Stimulated activated CD8-positive, alpha-beta memory T cell treated with anti-CD3 and anti-CD28 coated beads, Interleukin-4, amount 100 ng/mL, for 48 hours (primary cell): ENCODE measurements around the gene PAK2.
"Not testable (repeated sequence)": the region's sequence is repeated elsewhere in the genome, so short reads cannot be mapped to it uniquely, and the experiment has no call there.

Source experiments
- DNase-seq: peaks from one replicate; pipeline ENCODE4 v3.0.0-alpha.2; 2020

PAK2 gene

DNA sequence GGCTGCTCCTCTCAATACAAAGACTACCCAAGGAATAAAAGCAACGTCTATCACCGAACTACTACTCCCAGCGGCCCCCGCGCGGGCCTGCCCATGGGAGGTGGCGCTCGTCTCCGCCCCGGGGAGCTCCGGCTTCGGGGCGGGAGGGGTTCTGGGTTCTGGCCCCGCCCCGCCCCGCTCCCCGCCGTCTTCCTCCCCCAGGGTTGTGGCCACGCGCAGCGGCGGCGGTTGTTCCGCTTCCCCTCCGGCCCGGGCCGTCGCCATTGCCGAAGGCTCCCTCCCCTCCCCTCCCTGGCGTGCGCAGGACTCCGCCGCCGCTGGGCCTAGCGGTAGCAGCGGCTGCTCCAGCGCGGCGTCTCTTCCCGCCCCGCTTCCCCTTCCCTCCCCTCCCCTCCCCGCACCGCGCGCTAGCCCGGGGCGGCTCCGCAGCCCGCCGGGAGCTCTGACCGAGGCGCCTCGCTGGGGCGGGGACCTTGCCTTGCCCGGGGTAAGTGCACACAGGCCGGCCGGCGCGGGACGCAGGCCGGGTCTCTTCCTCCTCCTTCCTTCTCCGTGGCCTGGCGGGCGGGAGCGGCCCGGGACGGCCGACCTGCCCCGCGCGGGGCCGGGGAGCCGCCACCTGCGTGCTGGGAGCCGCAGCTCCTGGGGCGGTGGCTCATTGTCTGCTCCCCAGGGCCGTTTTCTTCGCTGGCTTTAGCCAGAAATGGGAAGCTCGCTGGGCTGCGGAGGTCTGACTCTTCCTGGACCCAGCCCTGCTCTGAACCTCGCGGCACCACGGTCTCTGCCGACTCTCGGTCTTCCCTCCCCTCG lies at the start of gene PAK2:
Gene PAK2 (plus strand): TSS at position 187 of the 810 bp plus-strand sequence. CDS start 42,790 bp downstream, outside the sequence.
- peak; percentile 91 for DNase-seq

DNA sequence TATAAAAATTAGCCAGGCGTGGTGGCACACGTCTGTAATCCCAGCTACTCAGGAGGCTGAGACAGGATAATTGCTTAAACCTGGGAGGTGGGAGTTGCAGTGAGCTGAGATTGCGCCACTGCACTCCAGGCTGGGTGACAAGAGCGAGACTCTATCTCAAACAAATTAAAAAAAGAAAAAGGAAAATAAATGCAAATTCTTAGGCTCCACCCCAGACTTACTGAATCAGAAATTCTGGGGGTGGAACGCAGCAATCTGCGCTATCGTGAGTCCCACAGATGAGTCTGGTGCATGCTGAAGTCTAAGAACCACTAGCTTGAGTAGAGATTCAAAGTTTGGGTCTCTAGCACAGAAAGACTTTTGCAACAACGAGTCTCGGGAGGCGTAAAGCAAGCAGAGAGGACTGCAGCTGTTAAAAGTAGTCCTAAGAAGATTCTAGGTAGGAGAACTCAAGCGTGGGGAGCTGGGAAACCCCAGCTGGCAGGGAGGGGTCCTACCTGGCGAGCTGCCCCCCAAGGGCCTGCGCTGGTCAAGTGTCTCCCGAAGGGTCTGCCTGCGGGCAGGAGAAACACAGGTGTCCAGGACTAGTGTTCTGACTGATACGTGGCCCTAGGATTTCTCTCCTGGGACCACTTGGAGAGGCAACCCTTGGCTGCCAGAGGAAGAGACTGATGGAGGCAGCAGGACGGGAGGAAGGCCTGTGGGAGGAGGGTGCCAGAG lies 49.6 kb upstream of the PAK2 start:
- DNase-seq, result no peak

DNA sequence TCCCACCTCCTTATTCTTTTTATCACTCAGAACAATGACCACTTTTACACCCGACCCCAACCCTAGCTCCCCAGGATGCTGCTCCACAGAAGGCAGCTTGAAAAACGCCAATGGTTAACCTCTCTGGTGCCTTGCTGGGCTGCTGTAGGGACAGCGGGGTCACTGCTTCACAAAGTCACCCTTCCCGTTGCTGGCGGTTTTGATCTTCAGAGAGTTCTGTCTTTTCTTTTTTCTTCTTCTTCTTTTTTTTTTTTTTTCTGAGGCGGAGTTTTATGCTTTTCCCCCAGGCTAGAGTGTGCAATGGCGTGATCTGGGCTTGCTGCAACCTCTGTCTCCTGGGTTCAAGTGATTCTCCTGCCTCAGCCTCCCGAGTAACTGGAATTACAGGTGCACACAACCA lies 48.3 kb upstream of the PAK2 start:
- DNase-seq, result no peak

DNA sequence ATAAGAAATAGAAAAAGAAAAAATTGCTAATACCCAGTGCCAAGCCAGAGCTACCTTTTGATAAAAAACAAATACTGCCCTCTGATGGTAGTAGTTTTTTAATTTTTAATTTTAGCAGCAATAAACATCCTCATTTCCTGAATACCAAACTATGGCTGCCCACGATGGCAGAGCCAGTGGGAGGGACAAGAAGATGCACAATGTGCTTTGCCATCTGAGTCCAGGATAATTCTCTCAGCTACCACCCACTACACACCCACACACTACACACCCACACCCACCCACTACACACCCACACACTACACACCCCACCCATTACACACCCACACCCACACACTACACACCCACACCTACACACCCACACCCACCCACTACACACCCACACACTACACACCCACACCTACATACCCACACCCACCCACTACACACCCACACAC lies 45.4 kb upstream of the PAK2 start:
- DNase-seq, result peak; percentile 29

DNA sequence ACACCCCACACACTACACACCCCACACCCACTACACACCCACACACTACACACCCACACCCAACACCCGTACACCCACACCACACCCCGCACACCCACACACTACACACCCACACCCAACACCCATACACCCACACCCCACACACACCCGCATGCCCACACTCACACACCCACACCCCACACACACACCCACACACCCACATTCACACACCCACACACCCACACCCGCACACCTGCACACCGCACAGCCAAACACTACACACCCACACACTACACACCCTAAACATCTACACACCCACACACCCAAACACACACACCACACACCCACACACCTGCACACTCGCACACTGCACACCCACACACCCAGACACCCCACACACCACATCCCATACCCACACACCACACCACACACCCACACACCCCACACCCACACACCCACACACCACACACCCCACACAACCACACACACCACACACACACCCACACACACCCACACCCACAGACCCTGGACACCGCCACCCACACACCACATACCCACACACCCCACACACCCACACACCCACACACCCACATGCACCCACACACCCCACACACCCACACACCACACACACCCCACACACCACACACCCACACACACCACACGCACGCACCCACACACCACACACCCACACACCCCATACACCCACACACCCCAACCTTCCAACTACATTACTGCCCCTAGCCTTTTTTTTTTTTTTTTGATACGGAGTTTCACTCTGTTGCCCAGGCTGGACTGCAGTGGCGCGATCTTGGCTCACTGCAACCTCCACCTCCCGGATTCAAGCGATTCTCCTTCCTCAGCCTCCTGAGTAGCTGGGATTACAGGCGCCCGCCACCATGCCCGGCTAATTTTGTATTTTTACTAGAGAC lies 44.5 kb upstream of the PAK2 start:
- peak; percentile 45 for DNase-seq

DNA sequence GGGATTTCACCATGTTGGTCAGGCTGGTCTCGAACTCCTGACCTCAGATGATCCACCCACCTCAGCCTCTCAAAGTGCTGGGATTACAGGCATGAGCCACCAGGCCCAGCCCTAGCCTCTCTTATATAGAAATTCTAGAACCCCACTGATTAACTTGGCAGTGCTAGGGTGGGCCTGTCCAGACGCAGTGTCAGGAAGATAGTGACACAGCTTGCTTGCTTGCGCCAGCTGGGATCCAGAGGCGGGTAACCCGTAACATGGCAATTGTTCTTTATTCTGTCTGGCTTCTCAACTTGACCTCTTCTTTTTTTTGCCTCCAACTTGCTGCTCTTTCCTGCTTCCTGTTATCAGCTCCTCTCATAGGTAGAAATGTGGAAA lies 43.8 kb upstream of the PAK2 start:
- no peak for DNase-seq

DNA sequence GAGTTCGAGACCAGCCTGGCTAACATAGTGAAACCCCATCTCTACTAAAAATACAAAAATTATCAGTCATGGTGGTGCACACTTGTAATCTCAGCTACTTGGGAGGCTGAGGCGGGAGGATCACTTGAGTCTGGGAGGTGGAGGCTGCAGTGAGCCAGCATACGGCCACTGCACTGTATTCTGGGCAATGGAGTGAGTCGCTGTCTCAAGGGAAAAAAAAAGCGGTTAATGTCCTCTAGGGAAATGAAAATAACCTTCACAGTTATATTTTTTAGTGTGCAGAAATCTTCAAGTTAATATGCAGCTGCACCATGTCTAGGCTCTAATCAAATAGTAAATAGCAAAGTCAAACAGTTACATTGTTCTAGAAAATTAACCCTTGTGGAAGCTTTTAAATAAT lies 42.4 kb upstream of the PAK2 start:
- DNase-seq, result no peak

DNA sequence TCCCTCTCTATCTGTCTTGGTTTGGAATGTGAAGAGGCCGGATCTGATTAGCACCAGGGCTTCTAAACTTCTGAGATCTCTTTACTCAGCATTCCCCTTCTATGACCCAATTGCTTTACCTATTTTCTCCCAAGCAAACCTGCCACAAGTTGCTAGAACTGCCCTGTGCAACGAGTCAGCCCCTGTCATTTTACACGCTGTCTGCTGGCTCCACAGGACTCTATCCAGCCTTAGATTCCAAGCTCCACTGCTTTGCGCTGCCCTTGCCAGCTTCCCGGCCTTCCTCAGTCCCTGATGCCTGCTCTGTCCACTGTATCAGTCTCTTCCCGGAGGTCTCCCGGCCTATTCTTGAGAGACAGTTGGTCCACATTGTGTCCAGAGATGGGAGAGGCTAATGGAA lies 39.9 kb upstream of the PAK2 start:
- DNase-seq, result no peak

DNA sequence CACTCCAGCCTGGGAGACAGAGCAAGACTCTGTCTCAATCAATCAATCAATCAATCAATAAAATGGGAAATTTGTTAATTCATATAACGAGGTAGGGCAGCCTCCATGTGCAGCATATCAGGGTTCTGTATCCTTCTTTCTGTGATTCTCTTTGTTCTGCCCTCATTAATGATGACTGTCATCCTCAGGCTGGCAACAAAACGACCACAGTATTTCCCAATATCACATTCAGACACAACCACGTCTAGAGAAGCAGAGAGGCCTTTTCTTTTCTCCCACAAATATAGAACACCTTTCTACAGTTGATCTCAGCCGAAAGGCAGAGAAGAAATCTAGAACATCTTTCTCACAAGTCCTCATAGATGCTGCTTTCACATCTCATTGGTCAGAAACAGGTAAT lies 38.9 kb upstream of the PAK2 start:
- no peak for DNase-seq

DNA sequence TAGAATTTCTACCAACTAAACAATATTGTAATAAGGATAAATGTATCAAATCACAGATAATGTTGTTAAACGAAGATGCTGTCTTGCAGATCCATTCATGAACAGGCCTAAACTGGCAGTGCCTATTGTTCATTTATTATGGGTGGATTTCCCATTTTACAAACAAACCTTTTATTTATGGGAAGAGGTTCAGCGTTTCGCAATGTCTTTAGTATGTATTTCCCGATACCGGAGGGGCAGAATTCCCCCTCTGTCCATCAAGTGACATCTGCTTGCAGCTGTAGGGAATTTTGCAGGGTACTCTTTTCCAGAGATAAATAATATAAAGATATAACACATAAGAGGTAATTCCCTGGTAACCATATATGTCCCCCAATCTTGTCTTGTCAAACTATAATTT lies 33.3 kb upstream of the PAK2 start:
- DNase-seq, result no peak

DNA sequence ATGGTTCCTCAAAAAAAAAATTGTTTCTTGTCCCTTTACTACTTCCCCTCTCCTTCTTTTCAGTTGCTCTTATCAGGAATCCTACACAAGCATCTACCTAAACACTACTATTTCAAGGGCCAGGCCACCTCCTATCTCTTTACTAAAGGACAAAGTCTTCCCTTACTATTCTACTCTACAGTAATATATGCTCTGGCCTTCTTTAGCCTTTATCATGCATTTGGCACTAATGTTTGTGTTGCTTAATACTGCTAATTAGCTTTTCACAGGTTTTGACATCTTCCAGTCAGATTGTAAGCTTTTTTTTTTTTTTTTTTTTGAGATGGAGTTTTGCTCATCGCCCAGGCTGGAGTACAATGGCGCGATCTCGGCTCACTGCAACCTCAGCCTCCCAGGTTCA lies 32.9 kb upstream of the PAK2 start:
- DNase-seq, result no peak

DNA sequence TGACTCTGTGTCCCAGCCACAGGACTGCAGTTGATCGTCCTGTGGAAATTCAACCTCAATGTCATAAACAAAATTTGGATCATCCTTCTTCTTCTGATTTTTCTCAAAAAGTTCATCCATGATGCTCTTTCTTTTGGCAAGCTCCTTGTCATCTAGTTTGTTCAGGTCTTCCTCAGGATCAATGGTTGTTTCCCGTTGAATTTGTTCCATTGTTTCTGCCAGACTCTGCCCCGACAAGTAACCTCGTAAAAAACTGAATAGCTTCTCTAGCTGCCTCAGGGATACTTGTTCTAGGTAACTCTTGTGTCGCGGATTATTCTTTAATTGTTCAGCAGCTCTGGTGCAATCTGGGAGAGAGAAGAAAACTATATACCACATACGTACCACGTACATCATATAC lies 32.1 kb upstream of the PAK2 start:
- DNase-seq, result no peak

DNA sequence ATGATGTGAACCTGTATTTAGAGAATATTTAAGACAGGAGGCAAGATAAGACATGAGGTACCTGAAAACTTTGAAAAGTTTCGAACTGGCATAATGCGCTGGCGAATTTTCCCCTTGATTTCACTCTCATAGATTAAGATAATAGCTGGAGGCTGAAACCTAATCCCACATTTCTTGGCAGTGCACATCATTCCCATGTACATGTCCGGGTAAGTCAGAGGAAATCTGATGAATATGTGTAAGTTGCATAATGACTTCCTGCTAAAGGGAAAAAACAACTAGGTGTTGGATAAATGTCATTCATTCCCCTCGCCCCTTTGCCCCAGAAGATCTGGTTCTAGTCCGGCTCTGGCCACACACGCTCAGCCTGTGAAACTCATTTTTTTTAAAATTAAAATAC lies 31.2 kb upstream of the PAK2 start:
- DNase-seq, result no peak

DNA sequence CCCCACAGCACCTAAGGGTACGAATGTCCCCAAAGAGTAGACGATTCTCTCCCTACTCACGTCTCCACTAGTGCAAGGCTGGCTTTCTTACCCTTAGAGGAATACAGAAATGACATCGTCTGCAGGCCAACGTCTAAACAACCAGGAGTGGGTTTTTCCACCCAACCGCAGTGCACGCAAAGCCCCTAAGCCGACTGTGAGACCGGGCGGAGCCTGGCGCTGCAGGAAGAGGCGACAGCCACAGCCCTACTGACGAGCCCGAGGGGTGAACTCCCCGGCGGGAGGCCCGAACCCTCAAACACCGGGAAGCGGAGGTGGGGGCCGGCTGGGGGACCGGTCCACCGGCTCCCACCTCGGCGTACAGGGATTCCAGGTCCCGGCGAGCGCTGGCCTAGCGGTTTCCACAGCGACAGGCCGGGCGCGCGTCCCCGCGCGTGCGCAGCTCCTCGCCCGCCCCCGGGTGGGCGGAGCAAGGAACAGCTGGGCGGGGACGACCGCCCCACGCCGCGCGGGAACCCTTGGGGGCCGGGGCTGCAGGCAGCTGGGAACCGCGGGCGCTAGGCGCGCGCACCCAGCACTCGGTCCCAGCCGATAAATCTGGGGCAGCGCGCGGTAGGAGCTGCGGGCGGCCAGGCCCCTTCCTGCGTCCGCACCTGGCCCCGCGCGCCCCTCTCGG lies 27.7 kb upstream of the PAK2 start, which contains the start of the genes CEP19 and PIGX:
Gene CEP19 (minus strand): TSS at position 413 of the 676 bp plus-strand sequence. CDS start 3,593 bp downstream, outside the sequence.
Gene PIGX (plus strand): TSS at position 540 of the 676 bp plus-strand sequence.
- peak; percentile 91 for DNase-seq

DNA sequence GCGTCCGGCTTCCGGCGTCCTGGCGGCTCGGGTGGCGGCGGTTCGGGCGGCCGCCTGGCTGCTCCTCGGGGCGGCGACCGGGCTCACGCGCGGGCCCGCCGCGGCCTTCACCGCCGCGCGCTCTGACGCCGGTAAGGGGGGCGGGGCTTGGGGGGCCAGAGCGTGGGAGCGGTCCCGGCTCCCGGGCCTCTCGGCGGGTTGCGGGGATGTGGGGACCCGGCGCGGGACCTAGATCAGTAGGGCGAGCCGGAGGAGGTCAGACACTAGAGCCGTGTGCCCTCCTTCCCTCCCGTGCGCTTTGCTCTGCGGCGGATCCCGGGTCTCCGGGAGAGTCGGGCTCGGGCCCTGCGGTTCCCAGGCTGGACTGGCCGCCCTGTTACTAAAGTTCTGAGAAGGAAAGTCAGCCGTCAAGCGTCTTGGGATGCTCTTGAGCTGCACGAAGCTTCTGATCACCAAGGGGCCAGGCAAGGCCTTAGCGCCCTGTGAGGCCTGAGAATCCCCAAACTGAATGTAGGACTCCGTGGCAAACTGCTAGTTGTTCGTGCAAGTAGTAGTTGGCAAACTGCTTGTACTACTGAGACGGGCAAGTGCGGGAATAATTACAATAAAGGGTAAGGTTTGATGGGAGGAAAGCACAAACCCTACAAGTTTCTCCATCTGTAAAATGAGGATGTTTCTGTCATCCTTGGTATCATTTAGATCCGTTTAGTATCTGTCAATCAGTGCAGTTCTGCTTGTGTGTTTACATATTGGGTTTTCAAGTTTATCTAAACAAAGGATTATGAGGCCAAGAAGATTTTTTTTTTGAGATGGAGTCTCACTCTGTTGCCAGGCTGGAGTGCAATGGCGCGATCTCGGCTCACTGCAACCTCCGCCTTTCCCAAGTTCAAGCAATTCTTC lies 26.9 kb upstream of the PAK2 start:
- DNase-seq, result peak; percentile 80

DNA sequence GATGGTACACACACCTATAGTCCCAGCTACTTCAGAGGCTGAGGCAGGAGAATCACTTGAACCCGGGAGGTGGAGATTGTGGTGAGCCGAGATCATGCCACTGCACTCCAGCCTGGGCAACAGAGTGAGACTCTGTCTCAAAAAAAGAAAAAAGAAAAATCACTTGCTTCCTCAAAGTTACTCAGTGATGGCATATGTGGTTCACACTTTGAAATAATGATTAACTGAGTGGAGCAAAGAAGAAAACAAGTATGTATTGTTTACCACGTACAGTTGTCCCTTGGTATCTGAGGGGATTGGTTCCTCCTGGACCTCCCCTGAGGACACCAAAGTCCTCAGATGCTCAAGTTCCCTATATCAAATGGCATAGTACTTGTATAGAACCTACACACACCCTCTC lies 22.5 kb upstream of the PAK2 start:
- DNase-seq, result not testable (repeated sequence)

DNA sequence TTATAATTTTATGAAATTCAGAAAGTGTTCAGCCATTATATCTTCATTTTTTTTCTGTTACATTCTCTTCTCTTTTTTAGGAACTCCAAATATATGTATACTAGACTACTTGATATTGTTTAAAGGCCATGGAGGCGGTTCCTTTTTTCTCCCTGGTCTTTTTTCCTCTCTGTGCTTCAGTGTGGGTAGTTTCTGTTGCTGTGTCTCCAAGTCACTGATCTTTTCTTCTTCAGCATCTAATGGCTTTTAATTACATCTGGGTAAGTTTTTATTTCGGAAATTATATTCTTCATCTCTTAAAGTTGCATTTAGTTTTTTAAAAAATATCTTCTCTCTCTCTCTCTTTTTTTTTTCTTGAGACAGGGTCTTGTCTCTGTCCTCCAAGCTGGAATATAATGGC lies 18.6 kb upstream of the PAK2 start:
- no peak for DNase-seq

DNA sequence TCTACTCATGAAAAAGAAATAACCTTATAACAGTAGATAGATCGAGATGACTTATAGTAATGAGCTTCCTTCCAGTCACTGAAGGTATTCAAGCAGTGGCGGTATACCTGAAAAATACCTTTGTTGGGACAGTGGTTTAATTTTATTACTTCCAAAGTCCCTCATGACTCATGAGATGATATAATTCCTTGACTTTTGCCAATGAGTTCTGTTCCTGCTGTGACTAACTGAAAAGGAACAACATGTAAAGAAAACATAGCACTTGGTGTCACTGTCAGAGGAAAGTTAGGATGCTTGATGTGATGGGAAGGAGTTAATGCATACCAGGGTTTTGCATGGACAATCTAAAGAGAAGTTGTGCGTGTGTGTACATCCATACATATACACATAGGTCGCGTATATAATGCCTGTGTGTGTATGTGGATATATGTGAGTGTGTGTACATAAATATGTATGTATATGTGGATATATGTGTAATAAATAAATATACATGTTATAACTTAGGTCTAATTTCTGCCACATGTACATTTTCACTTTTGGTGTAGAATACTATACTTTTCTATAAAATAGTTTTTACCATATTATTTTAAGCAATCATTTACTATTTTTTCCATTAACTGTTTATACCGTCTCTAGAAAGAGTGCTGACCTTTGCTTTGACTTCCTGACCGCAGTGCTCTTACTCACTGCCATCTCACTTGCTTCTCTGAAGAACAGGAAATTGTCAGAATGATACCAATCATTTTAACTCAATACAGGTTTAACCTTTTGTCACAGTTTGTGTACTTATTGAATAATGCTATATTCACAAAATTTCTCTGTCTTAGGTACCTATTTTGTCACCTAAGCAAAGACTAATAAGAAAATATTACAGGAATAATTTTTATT lies 12.6 kb upstream of the PAK2 start:
- DNase-seq, result no peak

DNA sequence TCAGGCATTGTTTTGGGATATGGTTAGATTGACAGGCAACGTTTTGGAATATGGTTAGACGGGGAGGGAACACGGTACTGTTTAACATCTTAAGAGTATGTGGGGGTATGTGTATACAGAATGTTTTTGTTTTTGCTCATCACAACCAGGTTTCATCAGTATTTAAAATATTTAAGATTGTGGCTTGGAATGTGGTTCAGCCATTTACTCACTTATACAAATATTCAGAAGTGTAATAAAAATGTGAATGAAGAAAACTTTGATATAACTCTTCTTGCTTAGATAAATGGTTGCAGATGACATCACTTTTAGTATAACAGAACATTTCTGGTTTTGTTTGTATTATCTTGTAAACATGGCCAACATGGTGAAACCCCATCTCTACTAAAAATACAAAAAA lies 3.9 kb upstream of the PAK2 start:
- no peak for DNase-seq

DNA sequence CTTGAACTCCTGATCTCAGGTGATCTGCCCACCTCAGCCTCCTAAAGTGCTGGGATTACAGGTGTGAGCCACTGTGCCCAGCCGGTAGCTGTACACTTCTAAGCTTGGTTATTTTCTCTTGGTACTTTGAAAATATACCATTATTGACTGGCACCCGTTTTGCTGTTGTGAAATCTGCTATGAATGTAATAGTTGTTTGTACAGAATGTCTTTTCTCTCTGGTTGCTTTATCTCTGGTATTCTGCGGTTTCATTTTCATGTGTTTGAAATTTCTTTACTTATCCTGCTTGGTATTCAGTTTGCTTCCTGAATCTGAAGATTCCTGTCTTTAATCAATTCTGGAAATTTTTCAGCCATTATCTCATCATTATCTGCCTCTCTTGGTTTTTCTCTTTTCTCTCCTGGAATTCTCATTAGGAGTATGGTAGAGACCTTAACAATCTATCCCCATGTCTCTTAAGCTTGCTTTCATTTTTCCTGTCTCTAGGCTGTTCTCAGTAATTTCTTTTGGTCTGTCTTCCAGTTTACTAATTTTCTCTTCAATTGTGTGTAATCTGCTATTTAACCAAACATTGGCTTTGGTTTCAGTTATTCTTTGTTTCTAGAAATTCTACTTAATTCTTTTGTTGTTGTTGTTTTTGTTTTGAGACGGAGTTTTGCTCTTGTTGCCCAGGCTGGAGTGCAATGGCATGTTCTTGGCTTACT lies 2.8 kb upstream of the PAK2 start:
- DNase-seq, result no peak
